Keratinocyte (primary cell): ENCODE results near the gene CCDC40.

ENCODE experiments used
- CTCF ChIP-seq, 3 experiments: IDR thresholded peaks in 1 of 3; conservative IDR thresholded peaks in 1 of 3; optimal IDR thresholded peaks in 1 of 3; 2 replicates in 2 of 3; 3 replicates in 1 of 3; pipeline versions ENCODE3 to v1.5.1; 2011; ENCODE audit warnings: low read length in 3 of 3, mild to moderate bottlenecking in 3 of 3, moderate library complexity in 2 of 3, control low read depth in 1 of 3, inconsistent platforms in 1 of 3; ENCODE audit not compliant: insufficient read depth in 2 of 3; ENCODE audit errors: extremely low read depth in 1 of 3
- EZH2 ChIP-seq: IDR thresholded peaks from one replicate; pipeline ENCODE4 v1.6.1; 2012; ENCODE audit warnings: inconsistent platforms, mild to moderate bottlenecking, low read length, moderate library complexity

GRCh38 chr17:79989106-79989835 lies 47.2 kb upstream of the CCDC40 start:
- TF ChIP-seq CTCF (optimal IDR thresholded peaks at IDR 0.05 in 1 of 3, IDR thresholded peaks at IDR 0.05 in 1 of 3, conservative IDR thresholded peaks at IDR 0.05 in 1 of 3; ENCODE audit: extremely low read depth in 1 of 3, insufficient read depth in 2 of 3, low read length in 3 of 3) = no peak
- no peak for TF ChIP-seq EZH2
